GM10847 (cell line): ENCODE measurements around the gene ELFN1.

Experiments
- POLR2A ChIP-seq: IDR thresholded peaks from 2 replicates; pipeline ENCODE4 v1.6.1; 2011; ENCODE audit not compliant: insufficient read length; ENCODE audit errors: extremely low read depth

The ELFN1 gene

GRCh38 chr7:1649751-1650326 is 20.2 kb upstream of the ELFN1 start:
- no peak for TF ChIP-seq POLR2A

GRCh38 chr7:1650363-1651030 is 19.6 kb upstream of the ELFN1 start:
- TF ChIP-seq POLR2A = no peak

GRCh38 chr7:1651031-1651446 is 19.0 kb upstream of the ELFN1 start:
- no peak for TF ChIP-seq POLR2A

- no peak for TF ChIP-seq POLR2A
Measured at GRCh38 chr7:1651891-1652290, 18.2 kb upstream of the ELFN1 start.

GRCh38 chr7:1653500-1653899 is 16.6 kb upstream of the ELFN1 start:
- TF ChIP-seq POLR2A = no peak

GRCh38 chr7:1654111-1654510 is 16.0 kb upstream of the ELFN1 start:
- TF ChIP-seq POLR2A = no peak

GRCh38 chr7:1654738-1655475 is 15.2 kb upstream of the ELFN1 start:
- no peak for TF ChIP-seq POLR2A

- TF ChIP-seq POLR2A = no peak
Measured at GRCh38 chr7:1659696-1660095, 10.4 kb upstream of the ELFN1 start.

GRCh38 chr7:1661461-1661860 is 8.6 kb upstream of the ELFN1 start:
- TF ChIP-seq POLR2A = no peak

GRCh38 chr7:1662101-1662500 is 8.0 kb upstream of the ELFN1 start:
- TF ChIP-seq POLR2A = no peak

GRCh38 chr7:1662767-1663166 is 7.3 kb upstream of the ELFN1 start:
- TF ChIP-seq POLR2A = no peak

GRCh38 chr7:1663223-1663622 is 6.9 kb upstream of the ELFN1 start:
- no peak for TF ChIP-seq POLR2A

GRCh38 chr7:1663857-1664651 is 6.0 kb upstream of the ELFN1 start:
- TF ChIP-seq POLR2A = no peak

- TF ChIP-seq POLR2A = no peak
Measured at GRCh38 chr7:1664711-1665548, 5.1 kb upstream of the ELFN1 start.

- no peak for TF ChIP-seq POLR2A
Measured at GRCh38 chr7:1665549-1666316, 4.3 kb upstream of the ELFN1 start.
